HepG2 (cell line): Measurements from ENCODE around the gene HS3ST2. TPM values are rescaled to one million over a fixed set of nuclear protein-coding genes. Genes with fewer than 3 reads are reported as not detected.

ENCODE experiments used
- CHCHD3 ChIP-seq: sonication (generic); formaldehyde crosslinking; IDR thresholded peaks from 2 replicates; pipeline ENCODE4 v1.8.0; 2022; ENCODE audit warnings: mild to moderate bottlenecking, missing genetic modification reagents, moderate library complexity
- CTCF ChIP-seq: sonication (generic); formaldehyde crosslinking; IDR thresholded peaks from 2 replicates; pipeline ENCODE4 v1.5.0; 2020; ENCODE audit warnings: mild to moderate bottlenecking, missing genetic modification reagents, moderate library complexity
- EP300 ChIP-seq, 3 experiments: sonication (generic) in 1 of 3; formaldehyde crosslinking in 1 of 3; IDR thresholded peaks; 2 replicates each; pipeline versions ENCODE4 v1.5.1 to v1.6.1; 2011 to 2020; ENCODE audit warnings: low read depth in 2 of 3, low read length in 2 of 3, borderline replicate concordance in 1 of 3, improper control_type of control experiment in 1 of 3, mild to moderate bottlenecking in 1 of 3, missing genetic modification reagents in 1 of 3, moderate library complexity in 1 of 3
- FOSL2 ChIP-seq: sonication (generic); formaldehyde crosslinking; IDR thresholded peaks from 2 replicates; pipeline ENCODE4 v1.4.0; 2020; ENCODE audit warnings: missing genetic modification reagents
- JARID2 ChIP-seq: sonication (generic); formaldehyde crosslinking; IDR thresholded peaks from 2 replicates; pipeline ENCODE4 v1.8.1; 2023; ENCODE audit warnings: missing genetic modification reagents, inconsistent platforms; ENCODE audit not compliant: insufficient replicate concordance
- MEF2D ChIP-seq: sonication (generic); formaldehyde crosslinking; IDR thresholded peaks from 2 replicates; pipeline ENCODE4 v1.5.1; 2020; ENCODE audit warnings: mild to moderate bottlenecking, missing genetic modification reagents
- MEIS2 ChIP-seq: sonication (generic); formaldehyde crosslinking; IDR thresholded peaks from 2 replicates; pipeline ENCODE4 v1.9.0; 2021; ENCODE audit warnings: mild to moderate bottlenecking, missing genetic modification reagents
- MIXL1 ChIP-seq: IDR thresholded peaks from 2 replicates; pipeline ENCODE4 v1.6.1; 2016
- PITX1 ChIP-seq: sonication (generic); formaldehyde crosslinking; IDR thresholded peaks from 2 replicates; pipeline ENCODE4 v1.5.1; 2020; ENCODE audit warnings: mild to moderate bottlenecking, missing genetic modification reagents
- RXRA ChIP-seq: sonication (generic); formaldehyde crosslinking; IDR thresholded peaks from 2 replicates; pipeline ENCODE4 v1.5.1; 2020; ENCODE audit warnings: missing genetic modification reagents
- RXRB ChIP-seq: IDR thresholded peaks from 2 replicates; pipeline ENCODE4 v1.6.1; 2016; ENCODE audit warnings: borderline replicate concordance, missing genetic modification reagents, missing compliant biosample characterization
- SMC3 ChIP-seq: IDR thresholded peaks from 2 replicates; pipeline ENCODE4 v1.6.1; 2011; ENCODE audit warnings: low read length, improper control_type of control experiment
- STAT5B ChIP-seq: sonication (generic); formaldehyde crosslinking; IDR thresholded peaks from 2 replicates; pipeline ENCODE4 v1.4.0; 2020; ENCODE audit warnings: missing genetic modification reagents
- ZNF414 ChIP-seq: sonication (generic); formaldehyde crosslinking; IDR thresholded peaks from 2 replicates; pipeline ENCODE4 v1.5.0; 2020; ENCODE audit warnings: missing genetic modification reagents
- ZNF44 ChIP-seq: sonication (generic); formaldehyde crosslinking; IDR thresholded peaks from 2 replicates; pipeline ENCODE4 v1.5.1; 2020; ENCODE audit warnings: mild to moderate bottlenecking, missing genetic modification reagents
- ZNF451 ChIP-seq: sonication (generic); formaldehyde crosslinking; IDR thresholded peaks from 2 replicates; pipeline ENCODE4 v1.5.0; 2020; ENCODE audit warnings: mild to moderate bottlenecking, missing genetic modification reagents
- ZNF501 ChIP-seq: sonication (generic); formaldehyde crosslinking; IDR thresholded peaks from 2 replicates; pipeline ENCODE4 v1.5.1; 2020; ENCODE audit warnings: mild to moderate bottlenecking, moderate library complexity, missing genetic modification reagents
- ZSCAN21 ChIP-seq: sonication (generic); formaldehyde crosslinking; IDR thresholded peaks from 2 replicates; pipeline ENCODE4 v1.8.0; 2022; ENCODE audit warnings: mild to moderate bottlenecking, missing genetic modification reagents, moderate library complexity, borderline replicate concordance
- polyA plus RNA-seq, 8 experiments: library from polyadenylated mRNA; depleted of rRNA in 3 of 8; stranded (reverse) in 7 of 8; unstranded in 1 of 8; fragments of >200 nt; fragmentation: Illumina TruSeq in 4 of 8; extraction: Trizol in 4 of 8; gene quantifications; 2 replicates each; pipeline versions ENCODE4 v1.2.1 to v1.2.3, GENCODE V29; 2011 to 2016; ENCODE audit warnings: low read depth in 4 of 8, missing spikeins in 1 of 8, mixed read lengths in 1 of 8; ENCODE audit not compliant: insufficient read depth in 1 of 8
- total RNA-seq, 5 experiments: library from RNA; depleted of rRNA; stranded (reverse); fragments of >200 nt; fragmentation: Illumina TruSeq; extraction: Trizol; gene quantifications; 2 replicates each; pipeline ENCODE4 v1.2.3, GENCODE V29; 2016; ENCODE audit warnings: low read depth in 1 of 5
- TF ChIP-seq, protein P1 (sequence below): IDR thresholded peaks from 2 replicates; pipeline ENCODE4 v1.6.1; 2012; ENCODE audit warnings: inconsistent platforms
- TF ChIP-seq, protein P2 (sequence below): sonication (generic); formaldehyde crosslinking; conservative IDR thresholded peaks from 2 replicates; pipeline ENCODE4 v1.4.0; 2020; ENCODE audit warnings: missing genetic modification reagents

HS3ST2 gene
- total and polyA plus RNA-seq, 2 of the 13 experiments (the other 11 are each of a cell fraction or from before 2014, with no cell fraction given), result not detected

DNA sequence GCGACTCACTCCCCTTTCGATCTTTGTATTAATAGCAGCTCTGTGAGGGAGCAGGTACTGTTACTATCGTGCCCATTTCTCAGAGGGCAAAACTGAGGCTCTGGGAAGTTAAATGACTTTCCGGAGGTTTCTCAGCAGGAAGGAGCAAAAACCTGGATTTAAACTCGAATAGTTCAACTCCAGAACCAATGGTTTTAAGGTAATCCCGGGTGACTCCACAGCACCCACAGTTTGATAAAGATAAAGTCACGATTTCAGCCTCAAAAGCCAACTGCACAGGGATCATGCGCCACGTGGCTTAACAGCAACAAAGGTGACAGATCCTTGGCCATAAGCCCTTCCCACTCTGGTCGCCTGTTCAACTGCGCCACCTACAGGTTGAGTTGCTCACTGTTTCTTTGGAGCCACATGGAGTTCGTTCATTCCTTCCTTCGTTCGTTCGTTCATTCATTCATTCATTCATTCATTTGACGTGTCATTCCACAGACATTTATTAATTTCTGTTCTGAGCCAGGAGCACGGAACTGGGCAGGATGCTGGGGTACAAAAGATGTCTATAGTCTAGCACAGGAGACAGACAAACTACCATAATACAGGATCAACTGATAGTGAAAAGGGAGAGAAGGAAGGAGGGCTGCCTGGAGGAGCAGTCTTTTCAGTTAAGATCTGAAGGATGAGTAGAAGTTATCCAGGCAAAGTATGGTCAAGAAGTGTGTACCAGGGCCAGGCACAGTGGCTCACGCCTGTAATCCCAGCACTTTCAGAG, 134.8 kb downstream of the HS3ST2 start (continued):
- TF ChIP-seq, protein P1, sequence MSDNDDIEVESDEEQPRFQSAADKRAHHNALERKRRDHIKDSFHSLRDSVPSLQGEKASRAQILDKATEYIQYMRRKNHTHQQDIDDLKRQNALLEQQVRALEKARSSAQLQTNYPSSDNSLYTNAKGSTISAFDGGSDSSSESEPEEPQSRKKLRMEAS, result peak; percentile 97
- peak; percentile 80 for TF ChIP-seq ZNF501 (CRISPR knock-in tag)
- no peak for TF ChIP-seq MIXL1 (CRISPR knock-in tag)
- peak; percentile 74; the same call in 1 of the 2 replicates for TF ChIP-seq SMC3
- 0 out of 2 replicates have a peak, but pooled peaks have one; percentile 19 for TF ChIP-seq FOSL2 (CRISPR knock-in tag)
- no peak for TF ChIP-seq ZNF451
- peak; percentile 58; the same call in 1 of the 2 replicates for TF ChIP-seq RXRB (CRISPR knock-in tag)
- no peak for TF ChIP-seq RXRA (CRISPR knock-in tag)
- TF ChIP-seq JARID2, result peak; percentile 31
- TF ChIP-seq, protein P2, sequence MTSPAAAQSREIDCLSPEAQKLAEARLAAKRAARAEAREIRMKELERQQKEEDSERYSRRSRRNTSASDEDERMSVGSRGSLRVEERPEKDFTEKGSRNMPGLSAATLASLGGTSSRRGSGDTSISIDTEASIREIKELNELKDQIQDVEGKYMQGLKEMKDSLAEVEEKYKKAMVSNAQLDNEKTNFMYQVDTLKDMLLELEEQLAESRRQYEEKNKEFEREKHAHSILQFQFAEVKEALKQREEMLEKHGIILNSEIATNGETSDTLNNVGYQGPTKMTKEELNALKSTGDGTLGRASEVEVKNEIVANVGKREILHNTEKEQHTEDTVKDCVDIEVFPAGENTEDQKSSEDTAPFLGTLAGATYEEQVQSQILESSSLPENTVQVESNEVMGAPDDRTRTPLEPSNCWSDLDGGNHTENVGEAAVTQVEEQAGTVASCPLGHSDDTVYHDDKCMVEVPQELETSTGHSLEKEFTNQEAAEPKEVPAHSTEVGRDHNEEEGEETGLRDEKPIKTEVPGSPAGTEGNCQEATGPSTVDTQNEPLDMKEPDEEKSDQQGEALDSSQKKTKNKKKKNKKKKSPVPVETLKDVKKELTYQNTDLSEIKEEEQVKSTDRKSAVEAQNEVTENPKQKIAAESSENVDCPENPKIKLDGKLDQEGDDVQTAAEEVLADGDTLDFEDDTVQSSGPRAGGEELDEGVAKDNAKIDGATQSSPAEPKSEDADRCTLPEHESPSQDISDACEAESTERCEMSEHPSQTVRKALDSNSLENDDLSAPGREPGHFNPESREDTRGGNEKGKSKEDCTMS (CRISPR knock-in tag), result no peak
- no peak for TF ChIP-seq CHCHD3 (CRISPR knock-in tag)
- 0 out of 2 replicates have a peak, but pooled peaks have one; percentile 29 for TF ChIP-seq ZNF414 (CRISPR knock-in tag)
- no peak for TF ChIP-seq STAT5B (CRISPR knock-in tag)
- TF ChIP-seq ZNF44 (CRISPR knock-in tag), result 0 out of 2 replicates have a peak, but pooled peaks have one; percentile 60
- peak; percentile 92 for TF ChIP-seq CTCF
- TF ChIP-seq EP300 (IDR thresholded peaks at IDR 0.05; ENCODE audit: low read depth in 2 of 2, low read length in 2 of 2), result no peak
- no peak for TF ChIP-seq EP300 (CRISPR knock-in tag; IDR thresholded peaks at IDR 0.05; ENCODE audit: borderline replicate concordance)
- peak; percentile 86 for TF ChIP-seq ZSCAN21 (CRISPR knock-in tag)
- 0 out of 2 replicates have a peak, but pooled peaks have one; percentile 22 for TF ChIP-seq MEF2D (CRISPR knock-in tag)
- TF ChIP-seq MEIS2 (CRISPR knock-in tag), result 0 out of 2 replicates have a peak, but pooled peaks have one; percentile 38
- TF ChIP-seq PITX1 (CRISPR knock-in tag), result 0 out of 2 replicates have a peak, but pooled peaks have one; percentile 20
